ENCODE measurements around the gene HIVEP1. TPM values are rescaled to one million over a fixed set of nuclear protein-coding genes. Genes with fewer than 3 reads are reported as not detected.

HIVEP1 gene
- total RNA-seq, 1 donor, result 27.7 TPM

- DNase-seq (ENCODE audit: low read depth in 2 of 3, low spot score in 2 of 3), result no peak
Measured at GRCh38 chr6:12114055-12114503, 102.0 kb downstream of the HIVEP1 start.

- DNase-seq (ENCODE audit: low read depth in 2 of 3, low spot score in 2 of 3), result no peak
Measured at GRCh38 chr6:12115001-12115400, 102.9 kb downstream of the HIVEP1 start.

DNA sequence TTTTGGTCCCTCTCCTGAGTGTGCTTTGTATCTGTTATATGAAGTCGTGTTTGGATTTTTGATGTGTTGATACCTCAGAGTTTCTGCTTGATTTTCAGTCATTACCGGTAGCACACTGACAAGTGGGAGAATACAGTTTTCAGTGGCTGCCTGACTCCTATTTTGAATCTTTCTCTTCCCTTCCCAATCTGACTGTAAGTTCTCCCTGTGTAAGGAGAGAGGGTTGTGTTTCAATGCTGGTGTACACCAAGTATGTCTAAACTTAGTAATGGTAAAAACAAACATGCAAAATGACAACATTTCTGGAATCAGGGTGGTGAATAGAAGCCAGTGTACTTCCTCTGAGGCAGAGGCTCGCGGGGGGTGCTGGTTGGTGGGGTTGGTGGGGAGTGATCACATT, 103.4 kb downstream of the HIVEP1 start:
- no peak for DNase-seq (ENCODE audit: low read depth in 2 of 3, low spot score in 2 of 3)

DNA sequence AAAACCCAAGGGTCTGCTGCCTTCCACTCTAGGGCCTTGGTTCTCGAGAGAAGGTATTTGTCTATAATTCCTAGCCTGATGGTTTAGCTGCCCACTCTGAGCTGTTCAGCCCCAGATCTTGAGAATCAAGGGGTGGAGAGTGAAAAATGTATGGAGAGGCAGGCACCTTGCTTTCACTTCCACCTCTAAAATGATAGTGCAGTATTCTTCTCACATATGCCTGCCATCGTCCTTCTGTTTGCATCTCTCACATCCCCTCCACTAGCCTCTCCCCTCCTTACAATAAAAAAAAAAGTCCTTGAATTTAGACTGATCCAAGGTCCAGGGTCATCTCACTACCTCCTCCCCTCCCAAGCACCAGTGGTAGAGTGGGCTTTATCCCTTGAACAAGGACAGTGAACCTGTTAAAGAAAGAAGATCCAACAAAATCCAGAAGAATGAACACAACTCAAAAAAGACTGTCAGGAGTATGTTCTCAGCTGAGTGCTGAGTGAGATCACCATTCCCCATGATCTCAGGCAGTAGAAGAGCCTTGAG, 104.2 kb downstream of the HIVEP1 start:
- DNase-seq (ENCODE audit: low read depth in 2 of 3, low spot score in 2 of 3), result no peak

DNA sequence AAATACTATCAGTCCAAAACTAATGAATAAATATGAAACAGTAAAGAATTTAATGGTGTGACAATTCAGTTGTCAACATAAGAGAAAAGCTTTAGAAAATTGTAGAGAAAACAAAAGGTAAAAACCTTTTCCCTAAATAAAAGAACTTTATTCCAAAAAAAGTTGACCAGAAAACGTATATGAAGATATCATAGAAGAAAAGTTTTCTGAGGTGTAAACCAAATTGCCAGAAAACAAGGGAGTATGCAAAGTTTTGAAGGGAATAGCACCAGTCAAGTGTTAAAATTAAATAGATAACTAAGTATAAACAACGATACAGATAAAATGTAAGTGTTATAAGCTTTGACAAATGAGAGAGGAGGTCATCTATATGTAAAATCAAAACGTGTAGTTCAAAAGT, 104.9 kb downstream of the HIVEP1 start:
- DNase-seq (ENCODE audit: low read depth in 2 of 3, low spot score in 2 of 3), result no peak

DNA sequence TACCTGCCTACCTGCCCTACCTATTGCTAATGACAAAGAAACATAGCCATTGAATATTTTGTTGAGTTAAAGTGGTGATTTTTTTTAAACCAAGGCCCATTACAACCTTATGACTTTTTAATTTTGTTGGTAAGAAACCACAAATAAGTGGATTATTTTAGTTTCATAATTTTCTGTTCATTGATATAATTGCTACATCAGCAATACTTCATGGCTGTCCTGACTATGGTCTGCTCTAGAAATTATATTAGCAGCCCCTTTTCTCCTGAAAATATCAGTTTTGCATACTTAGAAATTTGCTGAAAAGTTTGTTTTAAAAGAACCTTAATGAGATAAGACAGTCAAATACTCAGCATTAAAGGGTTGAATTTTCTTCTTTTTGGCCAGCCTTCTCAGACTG, 106.5 kb downstream of the HIVEP1 start:
- no peak for DNase-seq (ENCODE audit: low read depth in 2 of 3, low spot score in 2 of 3)

DNA sequence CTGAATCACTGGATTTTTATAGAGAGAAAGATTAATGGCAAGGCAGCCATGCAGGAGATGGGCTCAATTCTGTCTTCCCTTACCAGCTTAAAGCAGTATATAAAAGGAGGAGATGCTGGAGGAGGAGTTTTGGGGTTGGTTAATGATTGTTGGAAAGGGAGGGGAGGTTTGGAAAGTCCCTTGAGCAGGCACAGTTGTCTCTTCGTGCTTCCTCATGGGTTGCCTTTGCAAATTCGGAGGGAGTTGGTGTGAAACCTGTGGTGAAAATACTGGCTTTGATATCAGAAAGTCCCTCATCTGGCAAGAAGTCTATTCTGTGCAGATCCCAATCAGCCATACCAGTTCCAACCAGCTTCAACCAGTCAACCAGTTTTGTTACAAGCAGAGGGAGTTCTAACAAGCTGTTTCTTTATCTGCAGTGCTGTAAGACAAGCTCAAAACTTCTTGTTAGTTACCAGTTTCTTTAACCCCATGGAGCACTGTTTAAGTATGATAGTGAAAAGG, 107.0 kb downstream of the HIVEP1 start:
- DNase-seq (ENCODE audit: low read depth in 2 of 3, low spot score in 2 of 3), result no peak

- no peak for DNase-seq (ENCODE audit: low read depth in 2 of 3, low spot score in 2 of 3)
Measured at GRCh38 chr6:12125396-12125795, 113.3 kb downstream of the HIVEP1 start.

DNA sequence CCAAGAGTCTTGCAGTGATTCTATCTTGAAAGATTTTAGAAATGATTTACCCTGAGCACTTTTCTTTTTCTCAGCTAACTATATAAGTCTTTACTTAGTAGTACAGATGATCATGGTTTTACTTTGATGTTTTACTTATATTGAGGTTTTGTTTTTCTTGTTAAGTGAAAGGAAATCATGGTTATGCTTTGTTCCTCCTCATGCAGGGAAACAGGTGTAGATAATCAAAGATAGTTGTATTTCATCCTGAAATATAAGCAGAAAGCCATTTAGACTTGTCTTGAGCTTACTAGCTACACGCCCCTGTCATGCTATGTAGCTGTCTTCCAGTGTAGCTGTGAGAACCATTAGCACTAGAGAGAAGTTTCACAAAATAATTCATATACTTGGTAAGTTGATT, 113.9 kb downstream of the HIVEP1 start:
- DNase-seq (ENCODE audit: low read depth in 2 of 3, low spot score in 2 of 3), result no peak

DNA sequence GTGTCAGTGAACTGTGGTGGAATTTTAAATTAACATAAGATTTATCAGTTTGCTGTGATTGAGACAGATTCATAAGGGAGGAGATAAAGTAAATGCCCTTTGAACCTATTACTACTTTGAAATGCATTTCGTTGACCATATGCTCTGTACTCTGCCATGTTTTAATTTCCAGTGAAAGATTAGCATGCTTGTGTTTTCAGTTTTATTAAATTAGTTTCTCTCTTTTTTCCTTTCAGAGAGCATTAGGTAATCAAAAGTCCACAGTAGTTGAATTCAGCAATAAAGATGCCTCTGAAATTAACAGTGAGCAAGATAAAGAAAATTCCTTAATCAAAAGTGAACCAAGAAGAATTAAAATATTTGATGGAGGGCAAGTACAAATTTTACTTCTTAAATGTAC, 117.4 kb downstream of the HIVEP1 start:
- no peak for DNase-seq (ENCODE audit: low read depth in 2 of 3, low spot score in 2 of 3)

DNA sequence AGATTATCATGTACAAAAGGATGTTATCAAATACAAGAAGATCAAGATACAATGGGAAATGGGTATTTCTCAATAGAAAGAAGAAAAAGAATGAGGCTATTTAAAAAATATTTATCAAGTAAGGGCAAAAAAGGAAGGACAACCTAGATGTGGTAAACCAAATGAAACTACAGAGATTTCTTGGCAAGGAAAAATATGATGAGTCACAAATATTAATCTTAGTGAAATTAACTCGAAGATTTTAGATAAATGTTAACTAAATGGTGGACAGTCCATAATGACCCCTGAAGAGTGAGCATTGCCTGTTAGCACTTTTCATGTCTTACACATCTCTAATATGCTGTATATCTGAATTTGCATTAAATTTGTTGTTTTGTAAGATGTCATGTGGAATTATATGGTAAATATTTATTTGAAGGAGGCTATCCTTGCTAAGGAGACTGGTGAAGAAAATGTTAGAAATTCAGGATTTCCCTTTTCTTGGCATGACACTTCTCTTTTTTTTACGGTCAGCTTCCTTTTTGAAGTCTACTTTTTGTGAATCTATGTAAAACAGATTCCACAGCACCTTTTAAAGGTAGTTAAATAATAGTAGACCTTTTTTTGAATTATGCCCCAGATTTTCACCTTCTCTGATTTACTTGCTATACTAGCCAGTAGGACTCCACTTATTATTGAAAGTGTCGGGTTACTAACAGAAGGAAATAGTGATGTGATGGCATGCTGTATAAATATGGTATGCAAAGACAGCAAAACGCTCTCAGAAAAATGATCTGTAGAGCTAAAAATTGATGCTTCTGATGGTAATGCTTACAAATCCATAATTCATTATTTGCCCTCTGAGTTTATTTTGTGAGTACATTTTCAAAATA, 120.5 kb downstream of the HIVEP1 start:
- DNase-seq (ENCODE audit: low read depth in 2 of 3, low spot score in 2 of 3), result no peak

GRCh38 chr6:12134581-12134980, 122.5 kb downstream of the HIVEP1 start:
- no peak for DNase-seq (ENCODE audit: low read depth in 2 of 3, low spot score in 2 of 3)

GRCh38 chr6:12134991-12135390, 122.9 kb downstream of the HIVEP1 start:
- no peak for DNase-seq (ENCODE audit: low read depth in 2 of 3, low spot score in 2 of 3)

GRCh38 chr6:12136905-12137304, 124.8 kb downstream of the HIVEP1 start:
- DNase-seq (ENCODE audit: low read depth in 2 of 3, low spot score in 2 of 3), result no peak

DNA sequence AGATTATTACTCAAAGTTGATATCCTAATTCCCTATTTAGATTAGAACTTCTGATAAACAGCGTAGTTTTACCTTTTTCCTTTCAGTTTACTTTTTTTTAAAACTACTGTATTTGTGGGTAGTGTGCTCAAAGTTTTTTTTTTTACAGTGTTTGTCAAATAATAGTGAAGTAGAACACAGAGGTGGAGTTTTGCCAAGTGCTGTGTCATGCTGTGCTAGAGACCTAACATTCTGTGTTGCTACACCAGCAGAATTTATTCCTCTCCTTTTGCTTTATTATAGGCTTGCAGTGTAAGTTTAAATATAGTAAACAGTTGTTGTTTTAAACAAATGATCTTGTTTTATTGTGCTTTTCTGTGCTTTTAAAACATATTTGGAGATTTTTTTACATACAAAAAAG, 125.4 kb downstream of the HIVEP1 start:
- DNase-seq (ENCODE audit: low read depth in 2 of 3, low spot score in 2 of 3), result peak in 2 of 3 donors; percentile 31 to 83

- DNase-seq (ENCODE audit: low read depth in 2 of 3, low spot score in 2 of 3), result no peak
Measured at GRCh38 chr6:12138381-12138780, 126.3 kb downstream of the HIVEP1 start.

DNA sequence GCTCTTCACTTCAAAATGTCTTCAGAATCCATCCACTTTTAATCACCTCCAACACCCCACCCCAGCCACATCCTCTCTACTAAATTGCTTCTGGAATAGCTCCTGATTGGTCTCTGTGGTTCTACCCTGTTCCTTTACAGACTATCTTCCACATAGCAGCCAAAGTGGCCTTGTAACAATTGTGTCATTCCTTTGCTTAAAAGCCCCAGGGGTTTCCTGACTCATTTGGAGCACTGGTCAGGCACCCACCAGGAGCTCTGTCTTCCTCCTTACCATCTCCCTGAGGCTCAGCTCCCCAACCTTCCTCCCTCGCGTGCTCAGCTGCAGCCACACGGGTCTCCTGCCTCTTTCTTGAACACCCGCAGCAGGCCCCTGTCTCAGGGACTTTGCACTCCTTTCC, 126.8 kb downstream of the HIVEP1 start:
- no peak for DNase-seq (ENCODE audit: low read depth in 2 of 3, low spot score in 2 of 3)

DNA sequence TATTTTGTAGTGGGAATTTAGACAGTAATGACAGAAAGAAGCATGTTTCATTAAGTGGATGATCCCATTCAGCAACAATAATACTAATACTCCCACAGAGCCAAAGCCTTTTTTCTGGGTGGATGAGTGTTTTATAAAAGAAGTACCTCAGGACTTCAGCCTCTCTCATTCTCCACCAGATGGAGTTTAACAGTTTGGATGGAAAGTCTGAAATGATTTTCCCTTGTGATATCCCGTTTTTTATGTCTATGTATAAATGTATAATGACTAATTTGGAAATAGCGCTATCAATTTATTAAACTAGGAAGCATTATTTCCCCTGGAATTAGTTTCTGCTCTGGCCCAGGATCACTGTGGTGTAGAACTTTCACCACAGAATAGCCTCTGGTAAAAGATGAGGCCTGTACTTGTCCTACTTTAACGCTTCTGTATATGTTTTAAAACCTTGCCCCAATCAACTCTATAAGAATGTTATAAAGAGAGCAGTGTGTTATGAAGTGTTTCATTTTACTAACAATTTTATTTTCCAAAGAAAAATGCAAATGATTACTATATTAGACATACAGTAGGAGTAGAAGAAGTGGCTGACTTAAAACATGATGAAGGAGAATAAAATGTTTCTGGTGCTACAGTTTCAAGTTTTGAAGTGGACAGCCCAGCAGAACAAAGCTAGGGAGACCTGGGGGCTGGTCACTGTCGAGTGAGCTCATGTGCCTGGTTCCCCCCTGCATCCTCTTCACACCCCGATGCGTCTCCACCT, 135.6 kb downstream of the HIVEP1 start:
- DNase-seq (ENCODE audit: low read depth in 2 of 3, low spot score in 2 of 3), result no peak

- no peak for DNase-seq (ENCODE audit: low read depth in 2 of 3, low spot score in 2 of 3)
Measured at GRCh38 chr6:12148317-12148801, 136.2 kb downstream of the HIVEP1 start.

- DNase-seq (ENCODE audit: low read depth in 2 of 3, low spot score in 2 of 3), result no peak
Measured at GRCh38 chr6:12148841-12149240, 136.7 kb downstream of the HIVEP1 start.

GRCh38 chr6:12149944-12150510, 137.9 kb downstream of the HIVEP1 start:
- DNase-seq (ENCODE audit: low read depth in 2 of 3, low spot score in 2 of 3), result no peak
